DMS 273 (cell line): ENCODE data around the gene BMP6.

Experiments used
- DNase-seq: peaks from one replicate; lab custom pipeline; 2025; ENCODE audit not compliant: unreplicated experiment; lab: John Stamatoyannopoulos, UW

Gene BMP6

GRCh38 chr6:7821426-7821825, 95.5 kb downstream of the BMP6 start:
- DNase-seq, result no peak

DNA sequence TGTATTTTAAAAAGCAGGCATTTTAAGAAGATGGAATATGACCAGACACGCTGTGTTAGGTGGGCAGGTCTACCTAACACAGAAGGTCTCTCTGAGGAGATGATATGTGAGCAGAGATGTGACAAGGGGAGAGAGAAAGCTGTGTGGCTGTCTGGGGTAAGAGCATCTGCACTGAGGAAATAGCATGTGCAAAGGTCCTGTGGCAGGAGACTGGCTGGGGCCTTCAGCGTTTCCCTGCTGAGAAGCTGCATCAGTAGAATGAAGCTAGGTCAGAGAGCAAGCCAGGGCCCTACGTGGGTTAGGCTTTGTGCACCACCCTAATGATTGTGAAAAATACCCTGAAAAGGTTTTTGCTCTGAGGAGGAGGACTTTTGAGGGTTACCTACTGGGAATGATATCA, 97.7 kb downstream of the BMP6 start:
- no peak for DNase-seq

DNA sequence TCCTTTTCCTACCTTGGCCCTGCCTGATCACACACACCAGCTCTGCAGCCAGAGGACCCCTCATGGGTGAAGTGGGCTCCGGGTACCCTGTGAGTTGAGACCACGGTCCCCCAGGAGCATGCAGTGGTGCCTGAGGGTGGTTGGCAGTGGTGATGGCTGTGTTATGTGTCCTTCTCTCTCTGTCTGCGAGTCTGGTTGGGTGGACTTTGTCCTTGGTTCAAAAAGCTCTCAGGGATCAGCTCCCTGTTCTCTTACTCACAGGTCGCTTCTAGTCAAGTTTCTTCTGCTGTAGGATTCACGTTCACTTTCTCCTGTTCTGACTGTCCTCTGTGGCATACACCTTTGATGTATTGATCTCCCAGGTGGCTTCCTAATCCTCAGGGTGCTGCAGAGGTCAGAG, 100.1 kb downstream of the BMP6 start:
- DNase-seq, result no peak

GRCh38 chr6:7827142-7827541, 101.2 kb downstream of the BMP6 start:
- DNase-seq, result no peak

GRCh38 chr6:7828124-7828523, 102.2 kb downstream of the BMP6 start:
- DNase-seq, result no peak

GRCh38 chr6:7832904-7833750, 107.2 kb downstream of the BMP6 start:
- DNase-seq, result no peak

DNA sequence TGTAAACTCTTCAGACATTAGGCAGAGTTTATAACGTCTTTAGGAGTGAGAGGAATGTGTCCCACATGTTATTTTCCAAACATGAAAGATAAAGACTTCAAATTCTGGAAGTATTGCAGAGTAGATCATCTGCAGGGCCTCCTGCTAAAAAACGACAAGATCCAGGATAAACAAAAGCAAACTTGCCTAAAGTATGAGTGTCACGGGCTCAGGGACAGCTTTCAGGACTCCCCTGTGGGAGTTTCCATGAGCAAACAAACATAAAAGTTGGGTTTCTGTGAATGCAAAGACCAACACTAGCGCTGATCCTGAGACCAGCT, 107.8 kb downstream of the BMP6 start:
- DNase-seq, result no peak

GRCh38 chr6:7836371-7837026, 110.6 kb downstream of the BMP6 start:
- DNase-seq, result no peak

- DNase-seq, result no peak
Observed at GRCh38 chr6:7841781-7842468, 116.0 kb downstream of the BMP6 start.

DNA sequence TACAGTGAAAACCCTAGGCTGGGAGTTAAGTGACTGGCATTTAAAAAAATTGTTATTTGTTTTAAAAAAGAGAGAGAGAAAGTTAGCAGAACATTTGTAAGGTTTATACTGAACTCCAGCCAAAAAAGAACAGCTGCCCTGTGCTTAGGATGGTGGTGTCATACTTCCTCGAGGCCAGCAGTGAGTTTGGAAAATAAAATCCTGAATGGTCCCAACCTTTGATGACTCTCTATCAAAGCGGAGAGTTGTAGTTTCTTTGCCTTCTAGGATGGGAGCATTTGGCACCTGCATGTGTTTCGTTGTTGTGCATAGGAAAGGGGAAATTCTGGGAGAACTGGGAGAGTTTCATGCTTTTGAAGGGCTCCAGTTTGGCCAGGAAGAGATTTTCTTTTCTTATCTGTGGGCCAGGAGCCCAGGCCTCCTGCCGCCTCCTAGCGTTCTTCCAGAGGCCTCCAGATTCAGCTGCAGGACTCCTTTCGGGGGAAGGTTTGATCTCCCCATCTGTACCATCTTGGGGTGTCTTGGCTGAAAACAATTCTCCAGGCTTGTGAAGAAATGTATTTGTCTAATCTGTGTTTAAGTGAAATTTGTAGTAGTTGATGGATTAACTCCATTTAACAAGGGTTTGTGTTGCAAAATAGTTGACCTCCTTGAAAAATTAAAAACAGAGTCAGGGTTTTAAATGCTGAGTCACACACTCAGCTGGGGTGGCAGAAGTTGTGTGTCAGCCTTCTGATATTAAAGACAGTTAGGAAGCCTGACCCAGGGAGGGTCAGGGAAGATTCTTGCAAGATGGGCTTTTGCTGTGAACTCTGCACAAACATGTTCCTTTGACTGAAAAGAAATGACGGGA, 121.3 kb downstream of the BMP6 start:
- peak; percentile 75 for DNase-seq

DNA sequence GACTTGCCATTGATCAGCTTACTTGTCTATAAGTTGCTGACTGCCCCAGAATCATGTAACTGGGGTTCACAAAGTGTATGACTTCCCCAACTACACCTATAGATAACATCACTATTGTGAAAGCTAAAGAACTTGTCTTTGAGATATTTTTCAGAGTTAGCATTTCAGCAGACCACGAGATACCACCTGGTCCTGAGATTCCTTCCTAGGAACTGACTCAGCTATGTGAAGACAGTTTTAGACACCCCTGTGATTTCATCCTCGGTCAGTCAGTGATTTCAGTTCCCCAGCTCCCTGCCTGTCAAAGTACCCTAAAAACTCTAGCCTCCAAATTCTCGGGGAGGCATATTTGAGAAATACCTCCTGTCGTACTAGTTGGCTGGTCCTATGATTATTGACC, 122.3 kb downstream of the BMP6 start:
- no peak for DNase-seq

DNA sequence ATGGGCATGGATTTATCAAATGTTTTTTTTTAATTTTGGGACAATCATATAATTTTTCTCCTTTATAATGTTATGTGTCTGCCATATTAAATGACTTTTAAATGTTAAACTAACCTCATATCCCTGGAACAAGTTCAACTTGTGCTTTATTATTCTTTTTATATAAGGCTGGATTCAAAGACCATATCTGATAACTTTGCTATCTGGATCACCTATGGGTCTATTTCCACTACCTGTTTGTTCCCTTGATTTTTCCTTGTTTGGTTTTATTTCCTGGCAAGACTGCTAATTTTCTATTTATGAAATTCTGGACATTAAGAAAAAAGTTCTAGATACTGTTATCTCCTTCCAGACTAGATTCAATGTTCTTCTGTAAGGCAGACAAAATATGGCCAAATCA, 125.9 kb downstream of the BMP6 start:
- DNase-seq, result no peak

- no peak for DNase-seq
Observed at GRCh38 chr6:7859591-7859990, 133.7 kb downstream of the BMP6 start.

DNA sequence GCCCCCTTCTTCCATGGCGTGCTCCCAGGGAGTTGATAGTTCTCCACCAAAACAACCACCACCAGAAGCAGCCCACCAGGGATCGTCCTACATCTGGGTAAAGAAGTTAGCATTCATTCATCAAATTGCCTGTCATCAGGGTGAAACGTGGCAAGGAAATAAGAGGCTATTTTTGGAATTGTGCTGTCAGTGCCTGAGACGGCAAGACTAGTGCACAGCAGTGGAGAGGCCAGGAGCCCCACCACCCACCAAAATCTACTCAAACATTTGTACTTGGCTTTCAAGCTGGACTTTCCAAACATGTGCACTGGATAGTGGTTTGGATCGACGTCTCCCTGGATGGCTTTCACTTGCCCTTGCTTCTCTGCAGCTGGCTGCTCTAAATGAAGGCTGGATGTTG, 139.9 kb downstream of the BMP6 start:
- no peak for DNase-seq

- no peak for DNase-seq
Observed at GRCh38 chr6:7866526-7866925, 140.6 kb downstream of the BMP6 start.

DNA sequence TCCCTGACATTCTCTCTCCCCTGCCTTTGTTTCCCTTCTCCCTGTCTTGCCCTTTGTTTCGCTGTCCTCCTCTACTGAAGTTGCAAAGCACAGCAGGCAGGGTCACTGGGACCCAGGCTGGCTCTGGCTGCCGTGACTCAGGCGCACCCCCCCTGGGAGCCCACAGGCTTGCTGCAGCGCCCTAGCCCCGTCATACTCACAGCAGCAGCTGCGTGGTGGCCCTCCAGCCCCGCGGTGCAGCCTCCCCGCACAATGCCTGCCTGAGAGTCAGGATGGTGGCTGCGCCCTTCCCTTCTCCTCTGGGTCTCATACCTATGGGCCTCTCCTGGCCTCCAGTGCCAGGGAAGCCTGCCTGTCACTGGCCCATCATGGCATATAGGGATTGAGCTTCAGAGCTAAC, 143.0 kb downstream of the BMP6 start:
- no peak for DNase-seq

- no peak for DNase-seq
Observed at GRCh38 chr6:7878401-7878964, 152.6 kb downstream of the BMP6 start.

- DNase-seq, result no peak
Observed at GRCh38 chr6:7879043-7879442, 153.1 kb downstream of the BMP6 start.

- no peak for DNase-seq
Observed at GRCh38 chr6:7879579-7879978, 153.7 kb downstream of the BMP6 start.

GRCh38 chr6:7879980-7880717, 154.2 kb downstream of the BMP6 start:
- DNase-seq, result no peak
